H9 (cell line): ENCODE results near the gene RGS3. TPM values are rescaled to one million over a fixed set of nuclear protein-coding genes. Genes with fewer than 3 reads are reported as not detected.

Experiments
- DNase-seq: peaks from one replicate; pipeline ENCODE4 v3.0.0-alpha.2; 2017
- H2AFZ ChIP-seq: one replicate; pipeline ENCODE4 v1.6.1; 2013; ENCODE audit warnings: mild to moderate bottlenecking, low read length, control low read depth, moderate library complexity
- H2AK5ac ChIP-seq: 2 replicates; pipeline ENCODE4 v1.6.1; 2013; ENCODE audit warnings: low read length, control low read depth, mixed read lengths; ENCODE audit not compliant: insufficient read length
- H2BK120ac ChIP-seq: one replicate; pipeline ENCODE4 v1.6.1; 2013; ENCODE audit warnings: low read depth, mild to moderate bottlenecking, low read length, control low read depth, inconsistent platforms; ENCODE audit not compliant: poor library complexity, severe bottlenecking
- H2BK12ac ChIP-seq: 2 replicates; pipeline ENCODE4 v1.6.1; 2013; ENCODE audit warnings: low read length, control low read depth, mixed read lengths, low read depth; ENCODE audit not compliant: insufficient read length
- H2BK15ac ChIP-seq: 2 replicates; pipeline ENCODE4 v1.6.1; 2013; ENCODE audit warnings: low read depth, low read length, control low read depth
- H2BK20ac ChIP-seq: one replicate; pipeline ENCODE4 v1.6.1; 2013; ENCODE audit warnings: low read depth, mild to moderate bottlenecking, low read length, control low read depth, inconsistent platforms; ENCODE audit not compliant: poor library complexity, severe bottlenecking
- H2BK5ac ChIP-seq: 2 replicates; pipeline ENCODE4 v1.6.1; 2013; ENCODE audit warnings: low read length, control low read depth, mixed read lengths; ENCODE audit not compliant: insufficient read length
- H3K14ac ChIP-seq: 2 replicates; pipeline ENCODE4 v1.6.1; 2013; ENCODE audit warnings: low read length, control low read depth; ENCODE audit not compliant: insufficient read depth
- H3K18ac ChIP-seq: 2 replicates; pipeline ENCODE4 v1.6.1; 2013; ENCODE audit warnings: low read depth, mild to moderate bottlenecking, mixed read lengths, low read length, control low read depth; ENCODE audit not compliant: insufficient read length
- H3K23ac ChIP-seq: 2 replicates; pipeline ENCODE4 v1.6.1; 2013; ENCODE audit warnings: low read length, control low read depth, mixed read lengths, low read depth; ENCODE audit not compliant: insufficient read length
- H3K23me2 ChIP-seq: 2 replicates; pipeline ENCODE4 v1.6.1; 2013; ENCODE audit warnings: low read depth, mild to moderate bottlenecking, mixed read lengths, low read length, control low read depth; ENCODE audit not compliant: insufficient read length, poor library complexity, severe bottlenecking
- H3K27ac ChIP-seq: 2 replicates; pipeline ENCODE4 v1.5.1; 2013; ENCODE audit warnings: low read length, control low read depth, mixed read lengths, low read depth; ENCODE audit not compliant: insufficient read length
- H3K27me3 ChIP-seq: 2 replicates; pipeline ENCODE4 v1.6.1; 2013; ENCODE audit warnings: low read length, control low read depth, inconsistent platforms; ENCODE audit not compliant: insufficient read depth
- H3K4ac ChIP-seq: 2 replicates; pipeline ENCODE4 v1.6.1; 2013; ENCODE audit warnings: low read depth, mild to moderate bottlenecking, control low read depth, inconsistent platforms, low read length, moderate library complexity
- H3K4me1 ChIP-seq: 2 replicates; pipeline ENCODE4 v1.6.1; 2013; ENCODE audit warnings: low read length, control low read depth, inconsistent platforms; ENCODE audit not compliant: insufficient read depth
- H3K4me2 ChIP-seq: 2 replicates; pipeline ENCODE4 v1.6.1; 2013; ENCODE audit warnings: low read length, control low read depth, mixed read lengths; ENCODE audit not compliant: insufficient read length, insufficient read depth
- H3K56ac ChIP-seq: 2 replicates; pipeline ENCODE4 v1.6.1; 2013; ENCODE audit warnings: low read depth, mild to moderate bottlenecking, mixed read lengths, low read length, control low read depth; ENCODE audit not compliant: insufficient read length
- H3K79me1 ChIP-seq: 2 replicates; pipeline ENCODE4 v1.6.1; 2013; ENCODE audit warnings: low read depth, mild to moderate bottlenecking, moderate library complexity, low read length, control low read depth, inconsistent platforms; ENCODE audit not compliant: insufficient read depth, poor library complexity, severe bottlenecking
- H3K79me2 ChIP-seq: 2 replicates; pipeline ENCODE4 v1.6.1; 2013; ENCODE audit warnings: low read length, control low read depth, inconsistent platforms; ENCODE audit not compliant: insufficient read depth
- H3K9ac ChIP-seq: 2 replicates; pipeline ENCODE4 v1.6.1; 2013; ENCODE audit warnings: low read length, control low read depth, mixed read lengths; ENCODE audit not compliant: insufficient read length; ENCODE audit errors: extremely low read depth
- H3K9me3 ChIP-seq: one replicate; pipeline ENCODE4 v1.6.1; 2013; ENCODE audit warnings: low read depth, low read length, inconsistent platforms; ENCODE audit not compliant: control insufficient read depth
- H3T11ph ChIP-seq: one replicate; pipeline ENCODE4 v1.6.1; 2013; ENCODE audit warnings: mild to moderate bottlenecking, low read length, control low read depth, inconsistent platforms
- H4K20me1 ChIP-seq: one replicate; pipeline ENCODE4 v1.6.1; 2013; ENCODE audit not compliant: control insufficient read depth, insufficient read length, insufficient read depth
- H4K5ac ChIP-seq: 2 replicates; pipeline ENCODE4 v1.6.1; 2013; ENCODE audit warnings: low read depth, mild to moderate bottlenecking, mixed read lengths, low read length, control low read depth; ENCODE audit not compliant: insufficient read length
- H4K8ac ChIP-seq: replicated peaks from 2 replicates; pipeline ENCODE4 v1.6.1; 2013; ENCODE audit warnings: low read length, control low read depth, mixed read lengths, low read depth; ENCODE audit not compliant: insufficient read length
- H4K91ac ChIP-seq: 2 replicates; pipeline ENCODE4 v1.6.1; 2013; ENCODE audit warnings: low read depth, mild to moderate bottlenecking, moderate library complexity, mixed read lengths, low read length, control low read depth; ENCODE audit not compliant: insufficient read length
- H3K27ac Mint-ChIP-seq, 3 experiments: 2 replicates in 2 of 3; 3 replicates in 1 of 3; pipeline ENCODE4 v1.8.0; 2020 to 2021; ENCODE audit warnings: mixed read lengths in 3 of 3, mild to moderate bottlenecking in 1 of 3, moderate library complexity in 1 of 3
- H3K27me3 Mint-ChIP-seq: 2 replicates; pipeline ENCODE4 v1.8.0; 2021; ENCODE audit warnings: low read depth, mild to moderate bottlenecking, moderate library complexity, mixed read lengths
- H3K36me3 Mint-ChIP-seq, 3 experiments: 2 replicates in 2 of 3; 3 replicates in 1 of 3; pipeline ENCODE4 v1.8.0; 2020 to 2021; ENCODE audit warnings: low read depth in 3 of 3, mixed read lengths in 3 of 3; ENCODE audit not compliant: insufficient read depth in 1 of 3
- H3K4me1 Mint-ChIP-seq, 2 experiments: 2 replicates each; pipeline ENCODE4 v1.8.0; 2020; ENCODE audit warnings: mixed read lengths in 2 of 2
- H3K4me3 Mint-ChIP-seq, 2 experiments: 2 replicates in 1 of 2; 3 replicates in 1 of 2; pipeline ENCODE4 v1.8.0; 2020 to 2021; ENCODE audit warnings: mild to moderate bottlenecking in 2 of 2, mixed read lengths in 2 of 2, moderate library complexity in 1 of 2
- H3K9me3 Mint-ChIP-seq, 2 experiments: 2 replicates in 1 of 2; 3 replicates in 1 of 2; pipeline ENCODE4 v1.8.0; 2020; ENCODE audit warnings: mild to moderate bottlenecking in 2 of 2, mixed read lengths in 2 of 2, moderate library complexity in 1 of 2
- WGBS: extraction: QIAGEN DNeasy Blood & Tissue Kit; methylation state at CpG from one replicate; pipeline ENCODE4 v1.1.7; 2013; ENCODE audit warnings: missing lambda C conversion rate, low lambda C conversion rate, mixed read lengths; ENCODE audit not compliant: insufficient read length; ENCODE audit errors: extremely low coverage; 5-methylcytosine and 5-hydroxymethylcytosine counted together
- total RNA-seq: library from RNA; stranded (reverse); gene quantifications from 2 replicates; pipeline ENCODE4 v1.2.1, GENCODE V29; 2021
- TF ChIP-seq, protein P1 (sequence below): fragments of 200-600 bp; sonication (generic); conservative IDR thresholded peaks from 3 replicates; pipeline ENCODE4 v1.8.0; 2021; ENCODE audit warnings: antibody characterized with exemption, mild to moderate bottlenecking

Gene RGS3
- total RNA-seq, 1 experiment from 2014 or later, result 13.9 TPM

DNA sequence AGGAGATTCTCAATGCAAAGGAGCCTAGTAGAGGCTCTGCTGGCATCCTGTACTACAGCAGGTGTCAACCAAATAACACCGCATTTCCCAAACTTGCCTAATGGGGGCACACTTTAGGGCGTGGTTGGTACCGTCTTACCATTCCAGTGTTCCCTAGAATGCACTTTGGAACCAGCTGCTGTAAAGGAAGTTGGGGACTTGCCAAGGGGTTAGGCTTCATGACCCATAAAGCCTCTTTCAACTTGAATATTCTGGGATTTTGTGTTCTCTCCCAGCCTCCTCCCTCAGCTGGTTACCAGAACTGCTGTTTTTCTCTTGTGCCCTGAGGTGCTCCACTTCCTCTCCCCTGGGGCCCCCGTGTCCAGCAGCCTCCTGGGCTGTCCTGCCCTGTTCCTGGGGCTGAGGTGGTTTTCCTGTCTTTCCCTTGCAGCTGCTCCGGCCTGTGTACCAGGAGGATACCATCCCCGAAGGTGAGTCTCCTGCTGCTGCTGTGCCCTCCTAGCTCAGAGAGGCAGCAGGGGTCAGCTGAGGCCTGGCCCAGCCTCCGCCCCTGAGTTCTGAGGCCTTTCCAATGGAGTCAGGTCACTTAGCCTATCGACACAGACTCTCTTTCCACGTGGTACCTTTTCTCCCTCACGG is 44.7 kb downstream of the RGS3 start:
- Histone ChIP-seq H3K79me1 (no peaks in the 10 kb centered on the region), H4K20me1 (no peaks in the 10 kb centered on the region), H2BK12ac (no peak overlapping the region), H4K91ac (no peak overlapping the region), H3K4ac (no peak overlapping the region), H2BK15ac (no peak overlapping the region), H3K23ac (no peak overlapping the region), H2BK120ac (no peak overlapping the region), H3K4me2 (no peak overlapping the region), H2AK5ac (no peak overlapping the region), H2BK20ac (no peak overlapping the region), H3K9me3 (no peaks in the 10 kb centered on the region), H2BK5ac (no peak overlapping the region), H2AFZ (no peak overlapping the region), H3K9ac (no peak overlapping the region), H3K4me1 (no peaks in the 10 kb centered on the region), H3K79me2 (no peaks in the 10 kb centered on the region), H3K27me3 (no peaks in the 10 kb centered on the region), H4K8ac (no peak overlapping the region), H4K5ac (no peak overlapping the region), H3K14ac (no peak overlapping the region), H3K56ac (no peak overlapping the region), H3K27ac (no peak overlapping the region), H3K18ac (no peak overlapping the region), H3K23me2 (no peaks in the 10 kb centered on the region), H3T11ph (no peak overlapping the region)
- H3K4me1 Mint-ChIP-seq, result peaks cover 25 to 39% of the 10 kb centered on the region in 2 experiments
- DNase-seq, result peak; percentile 51
- H3K36me3 Mint-ChIP-seq, result peaks cover 0 to 13% (median 7%) of the 10 kb centered on the region in 3 experiments; a peak in 3 of 7 replicates
- no CpG with 5 or more reads among the region's 10 CpGs for WGBS
- TF ChIP-seq, protein P1, sequence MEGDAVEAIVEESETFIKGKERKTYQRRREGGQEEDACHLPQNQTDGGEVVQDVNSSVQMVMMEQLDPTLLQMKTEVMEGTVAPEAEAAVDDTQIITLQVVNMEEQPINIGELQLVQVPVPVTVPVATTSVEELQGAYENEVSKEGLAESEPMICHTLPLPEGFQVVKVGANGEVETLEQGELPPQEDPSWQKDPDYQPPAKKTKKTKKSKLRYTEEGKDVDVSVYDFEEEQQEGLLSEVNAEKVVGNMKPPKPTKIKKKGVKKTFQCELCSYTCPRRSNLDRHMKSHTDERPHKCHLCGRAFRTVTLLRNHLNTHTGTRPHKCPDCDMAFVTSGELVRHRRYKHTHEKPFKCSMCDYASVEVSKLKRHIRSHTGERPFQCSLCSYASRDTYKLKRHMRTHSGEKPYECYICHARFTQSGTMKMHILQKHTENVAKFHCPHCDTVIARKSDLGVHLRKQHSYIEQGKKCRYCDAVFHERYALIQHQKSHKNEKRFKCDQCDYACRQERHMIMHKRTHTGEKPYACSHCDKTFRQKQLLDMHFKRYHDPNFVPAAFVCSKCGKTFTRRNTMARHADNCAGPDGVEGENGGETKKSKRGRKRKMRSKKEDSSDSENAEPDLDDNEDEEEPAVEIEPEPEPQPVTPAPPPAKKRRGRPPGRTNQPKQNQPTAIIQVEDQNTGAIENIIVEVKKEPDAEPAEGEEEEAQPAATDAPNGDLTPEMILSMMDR, result peak; percentile 62
- no peak overlapping the region for H3K4me3 Mint-ChIP-seq
- no peaks in the 10 kb centered on the region for H3K27me3 Mint-ChIP-seq
- no peaks in the 10 kb centered on the region for H3K9me3 Mint-ChIP-seq
- no peak overlapping the region for H3K27ac Mint-ChIP-seq
